ENCODE results near the gene ZNF43. TPM values are rescaled to one million over a fixed set of nuclear protein-coding genes. Genes with fewer than 3 reads are reported as not detected.

The ZNF43 gene
- total and polyA plus RNA-seq, 8 donors, result 3.6 to 13.3 (median 6.8) TPM

DNA sequence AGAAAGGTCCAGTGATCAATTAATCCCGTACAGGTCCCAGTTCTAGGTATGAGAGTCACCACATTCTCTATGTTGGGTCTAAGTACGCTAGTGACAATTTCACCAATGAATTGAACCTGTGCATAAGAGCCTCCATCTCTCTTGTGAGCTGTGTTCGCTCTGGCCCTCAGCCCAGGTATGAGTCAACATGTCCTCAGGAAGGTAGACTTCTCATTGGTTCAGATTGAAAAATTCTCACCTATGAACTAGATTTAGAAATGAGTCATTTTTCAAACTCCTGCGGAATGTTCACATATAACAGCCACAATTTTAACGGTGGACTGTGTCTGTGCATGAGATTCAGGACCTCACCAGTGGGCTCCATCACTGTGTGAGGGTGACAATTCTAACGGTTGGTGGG lies 12.7 kb upstream of the ZNF43 start:
- Histone ChIP-seq H3K9me3 (no peaks in the 10 kb centered on the region), H3K36me3 (no peaks in the 10 kb centered on the region), H3K4me1 (peaks cover 0 to 3% (median 0%) of the 10 kb centered on the region in 3 donors), H3K4me3 (no peak overlapping the region), H3K27ac (no peak overlapping the region), H3K27me3 (no peaks in the 10 kb centered on the region)
- DNase-seq (no peak), ATAC-seq (no peak), FAIRE-seq (no peak)
- TF ChIP-seq, protein P1, sequence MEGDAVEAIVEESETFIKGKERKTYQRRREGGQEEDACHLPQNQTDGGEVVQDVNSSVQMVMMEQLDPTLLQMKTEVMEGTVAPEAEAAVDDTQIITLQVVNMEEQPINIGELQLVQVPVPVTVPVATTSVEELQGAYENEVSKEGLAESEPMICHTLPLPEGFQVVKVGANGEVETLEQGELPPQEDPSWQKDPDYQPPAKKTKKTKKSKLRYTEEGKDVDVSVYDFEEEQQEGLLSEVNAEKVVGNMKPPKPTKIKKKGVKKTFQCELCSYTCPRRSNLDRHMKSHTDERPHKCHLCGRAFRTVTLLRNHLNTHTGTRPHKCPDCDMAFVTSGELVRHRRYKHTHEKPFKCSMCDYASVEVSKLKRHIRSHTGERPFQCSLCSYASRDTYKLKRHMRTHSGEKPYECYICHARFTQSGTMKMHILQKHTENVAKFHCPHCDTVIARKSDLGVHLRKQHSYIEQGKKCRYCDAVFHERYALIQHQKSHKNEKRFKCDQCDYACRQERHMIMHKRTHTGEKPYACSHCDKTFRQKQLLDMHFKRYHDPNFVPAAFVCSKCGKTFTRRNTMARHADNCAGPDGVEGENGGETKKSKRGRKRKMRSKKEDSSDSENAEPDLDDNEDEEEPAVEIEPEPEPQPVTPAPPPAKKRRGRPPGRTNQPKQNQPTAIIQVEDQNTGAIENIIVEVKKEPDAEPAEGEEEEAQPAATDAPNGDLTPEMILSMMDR (IDR thresholded peaks at IDR 0.05), result no peak
- intact Hi-C loops (cut with DNase I), result no loop called here
- 79 to 91% methylated on average over 6 of the region's 6 CpGs for WGBS, 2 donors

DNA sequence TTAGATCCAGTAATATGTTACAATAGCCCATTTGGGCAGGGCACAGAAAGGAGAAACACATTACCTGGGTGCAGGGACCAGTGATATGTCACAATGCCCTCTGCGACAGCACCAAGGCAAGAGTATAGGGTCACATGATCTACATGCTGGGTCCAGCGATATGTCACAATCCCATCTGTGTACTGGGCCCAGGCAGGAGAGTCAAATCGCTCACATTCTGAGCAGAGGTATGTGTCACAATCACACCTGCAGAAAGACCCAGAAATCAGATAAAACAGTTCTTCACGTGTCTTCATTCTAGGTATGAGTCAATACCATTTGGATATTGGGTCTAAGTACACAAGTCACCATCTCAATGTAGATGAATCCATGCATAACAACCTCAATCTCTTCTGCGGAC lies 7.1 kb upstream of the ZNF43 start:
- TF ChIP-seq, protein P1 (IDR thresholded peaks at IDR 0.05), result no peak
- H3K9me3 ChIP-seq, result no peaks in the 10 kb centered on the region
- H3K4me1 ChIP-seq, result no peaks in the 10 kb centered on the region
- no peak for DNase-seq
- no peak for ATAC-seq
- no peak for FAIRE-seq
- H3K27me3 ChIP-seq, result no peaks in the 10 kb centered on the region
- intact Hi-C loops (cut with DNase I), result no loop called here
- WGBS, 2 donors, result 95 to 96% methylated on average over 5 of the region's 5 CpGs
- H3K27ac ChIP-seq, result no peak overlapping the region
- no peak overlapping the region for H3K4me3 ChIP-seq
- H3K36me3 ChIP-seq, result no peaks in the 10 kb centered on the region

DNA sequence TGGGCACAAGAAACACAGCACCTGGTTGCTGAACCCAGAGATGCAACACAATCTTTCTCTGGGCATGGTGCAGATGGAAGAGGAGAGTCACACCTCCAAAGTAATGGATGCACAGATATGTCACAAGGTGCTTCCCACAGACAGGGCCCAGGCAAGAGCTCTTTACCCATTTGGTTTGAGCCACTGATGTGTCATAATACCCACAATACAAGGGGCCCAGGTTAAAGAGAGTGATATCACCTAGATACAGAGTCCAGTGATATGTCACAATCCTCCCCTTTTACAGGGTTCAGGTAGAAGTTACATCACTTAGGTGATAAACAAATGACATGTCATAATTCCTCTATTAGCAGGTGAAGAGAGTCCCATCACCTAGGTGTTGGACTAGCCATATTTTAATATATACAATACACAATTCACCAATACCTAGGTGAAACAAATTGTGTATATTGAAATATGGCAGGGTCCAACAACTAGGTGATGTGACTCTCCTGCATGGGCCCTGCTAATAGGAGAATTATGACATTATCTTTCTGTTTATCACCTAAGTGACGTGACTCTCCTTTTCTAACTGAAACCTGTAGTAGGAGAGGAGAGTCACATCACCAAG lies 5.6 kb upstream of the ZNF43 start:
- TF ChIP-seq, protein P1 (IDR thresholded peaks at IDR 0.05), result no peak
- H3K4me1 ChIP-seq, result peaks cover 0 to 2% (median 0%) of the 10 kb centered on the region in 3 donors
- DNase-seq (no peak), ATAC-seq (no peak), FAIRE-seq (no peak)
- intact Hi-C loops (cut with DNase I), result no loop called here
- no peaks in the 10 kb centered on the region for H3K27me3 ChIP-seq
- H3K9me3 ChIP-seq, result no peaks in the 10 kb centered on the region
- H3K36me3 ChIP-seq, result no peaks in the 10 kb centered on the region
- H3K27ac ChIP-seq, result no peak overlapping the region
- H3K4me3 ChIP-seq, result no peak overlapping the region
- WGBS, 2 donors, result 63 to 69% methylated on average over 1 of the region's 1 CpG

DNA sequence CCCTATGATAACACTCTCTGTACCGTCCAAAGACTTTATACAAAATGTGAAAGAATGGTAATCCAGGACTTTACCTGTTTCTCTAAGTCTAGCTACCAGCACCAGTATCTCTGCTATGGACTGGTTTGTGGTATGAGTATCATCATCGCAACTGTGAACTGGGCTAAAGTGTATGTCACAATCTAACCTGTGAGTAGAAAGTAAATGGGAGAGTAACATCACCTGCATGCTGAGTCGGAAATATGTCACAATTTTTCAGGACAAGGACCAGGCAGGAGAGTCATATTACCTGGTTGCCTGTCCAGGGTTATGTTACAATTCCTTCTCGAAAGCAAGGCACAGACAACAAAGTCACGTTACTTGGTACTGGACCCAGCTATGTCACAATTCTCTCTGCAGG lies 5.1 kb upstream of the ZNF43 start:
- no peaks in the 10 kb centered on the region for H3K9me3 ChIP-seq
- no peak for ATAC-seq
- TF ChIP-seq, protein P1 (IDR thresholded peaks at IDR 0.05), result no peak
- no peak for DNase-seq
- no peak for FAIRE-seq
- no peaks in the 10 kb centered on the region for H3K27me3 ChIP-seq
- H3K4me3 ChIP-seq, result no peak overlapping the region
- no peaks in the 10 kb centered on the region for H3K36me3 ChIP-seq
- peaks cover 0 to 6% (median 0%) of the 10 kb centered on the region in 3 donors for H3K4me1 ChIP-seq
- H3K27ac ChIP-seq, result no peak overlapping the region
- WGBS, 2 donors, result 93 to 98% methylated on average over 5 of the region's 5 CpGs
- intact Hi-C loops (cut with DNase I), result no loop called here

DNA sequence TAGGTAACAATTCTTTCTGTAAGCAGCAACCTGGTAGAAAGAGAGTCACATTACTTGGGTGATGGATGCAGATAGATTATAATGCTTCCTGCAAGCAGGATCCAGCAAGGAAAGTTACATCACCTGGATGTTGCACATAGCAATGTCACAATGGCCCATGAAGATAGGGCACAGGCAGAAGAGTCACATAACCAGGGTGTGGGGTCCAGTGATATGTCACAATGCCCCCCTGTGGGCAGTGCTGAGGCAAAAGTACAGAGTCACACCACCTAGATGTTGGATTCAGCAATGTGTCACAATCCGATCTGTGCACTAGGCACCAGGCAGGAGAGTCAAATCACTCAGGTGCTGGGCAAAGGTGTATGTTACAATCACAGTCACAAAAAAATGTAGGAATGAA lies 4.0 kb upstream of the ZNF43 start:
- Histone ChIP-seq H3K36me3 (no peaks in the 10 kb centered on the region), H3K4me1 (peaks cover 0 to 6% (median 0%) of the 10 kb centered on the region in 3 donors), H3K27ac (no peak overlapping the region), H3K9me3 (no peaks in the 10 kb centered on the region), H3K4me3 (no peak overlapping the region), H3K27me3 (no peaks in the 10 kb centered on the region)
- intact Hi-C loops (cut with DNase I), result no loop called here
- 86 to 91% methylated on average over 1 of the region's 1 CpG for WGBS, 2 donors
- DNase-seq (no peak), ATAC-seq (no peak), FAIRE-seq (no peak)
- TF ChIP-seq, protein P1 (IDR thresholded peaks at IDR 0.05), result no peak

Data from pancreas (tissue), 10 donors.